WTC11 (cell line): Measurements from ENCODE around the gene CENPQ.

Source experiments
- CTCF ChIP-seq: fragments of 200-600 bp; IDR thresholded peaks from 2 replicates; pipeline ENCODE4 v1.8.0; 2022; ENCODE audit warnings: antibody characterized with exemption
- ESRRA ChIP-seq: sonication (generic); formaldehyde crosslinking; IDR thresholded peaks from 2 replicates; pipeline ENCODE4 v1.8.1; 2022; ENCODE audit warnings: mild to moderate bottlenecking, missing genetic modification reagents, borderline replicate concordance
- GABPB1 ChIP-seq: sonication (generic); formaldehyde crosslinking; IDR thresholded peaks from 2 replicates; pipeline ENCODE4 v1.8.1; 2023; ENCODE audit warnings: mild to moderate bottlenecking, missing genetic modification reagents
- HMGXB4 ChIP-seq: sonication (generic); formaldehyde crosslinking; IDR thresholded peaks from 2 replicates; pipeline ENCODE4 v1.8.1; 2023; ENCODE audit warnings: mild to moderate bottlenecking, moderate library complexity, missing genetic modification reagents
- OVOL2 ChIP-seq: fragments of 250-450 bp; sonication (Bioruptor Pico); IDR thresholded peaks from 2 replicates; pipeline ENCODE4 v1.9.0; 2021; ENCODE audit warnings: mild to moderate bottlenecking, borderline replicate concordance
- TP53 ChIP-seq: sonication (generic); formaldehyde crosslinking; IDR thresholded peaks from 2 replicates; pipeline ENCODE4 v1.8.1; 2023; ENCODE audit warnings: mild to moderate bottlenecking, missing genetic modification reagents
- ZNF416 ChIP-seq: fragments of 250-450 bp; sonication (Bioruptor Pico); IDR thresholded peaks from 2 replicates; pipeline ENCODE4 v1.9.0; 2021; ENCODE audit warnings: mild to moderate bottlenecking, inconsistent platforms

GRCh38 chr6:49462071-49462470 is 1.1 kb upstream of the CENPQ start:
- TF ChIP-seq HMGXB4 (CRISPR knock-in tag): no peak
- no peak for TF ChIP-seq CTCF
- no peak for TF ChIP-seq GABPB1 (CRISPR knock-in tag)
- TF ChIP-seq TP53 (CRISPR knock-in tag): no peak
- no peak for TF ChIP-seq OVOL2 (CRISPR knock-in tag)
- TF ChIP-seq ESRRA (CRISPR knock-in tag): no peak
- no peak for TF ChIP-seq ZNF416
